Measurements from ENCODE around the gene TEX264.

Gene TEX264

DNA sequence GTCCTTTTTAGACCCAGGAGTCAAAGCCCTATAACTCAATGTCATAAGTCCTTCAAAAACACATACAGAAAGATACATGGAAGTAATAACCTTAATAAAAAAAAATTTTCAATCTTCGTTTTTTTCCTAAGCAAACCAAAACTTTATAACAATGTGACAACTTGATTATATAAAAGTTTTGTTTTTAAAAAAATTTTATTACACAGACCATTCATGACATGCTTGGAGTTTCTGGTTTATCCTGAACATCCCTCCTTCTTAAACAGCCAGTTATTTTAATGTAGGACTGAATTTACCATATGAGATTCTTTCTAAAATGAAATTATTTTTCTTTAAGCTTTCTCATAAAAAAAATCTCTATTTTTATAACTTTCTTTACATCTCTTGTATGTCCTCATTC is 77.3 kb downstream of the TEX264 start:
- TF ChIP-seq, protein P1, sequence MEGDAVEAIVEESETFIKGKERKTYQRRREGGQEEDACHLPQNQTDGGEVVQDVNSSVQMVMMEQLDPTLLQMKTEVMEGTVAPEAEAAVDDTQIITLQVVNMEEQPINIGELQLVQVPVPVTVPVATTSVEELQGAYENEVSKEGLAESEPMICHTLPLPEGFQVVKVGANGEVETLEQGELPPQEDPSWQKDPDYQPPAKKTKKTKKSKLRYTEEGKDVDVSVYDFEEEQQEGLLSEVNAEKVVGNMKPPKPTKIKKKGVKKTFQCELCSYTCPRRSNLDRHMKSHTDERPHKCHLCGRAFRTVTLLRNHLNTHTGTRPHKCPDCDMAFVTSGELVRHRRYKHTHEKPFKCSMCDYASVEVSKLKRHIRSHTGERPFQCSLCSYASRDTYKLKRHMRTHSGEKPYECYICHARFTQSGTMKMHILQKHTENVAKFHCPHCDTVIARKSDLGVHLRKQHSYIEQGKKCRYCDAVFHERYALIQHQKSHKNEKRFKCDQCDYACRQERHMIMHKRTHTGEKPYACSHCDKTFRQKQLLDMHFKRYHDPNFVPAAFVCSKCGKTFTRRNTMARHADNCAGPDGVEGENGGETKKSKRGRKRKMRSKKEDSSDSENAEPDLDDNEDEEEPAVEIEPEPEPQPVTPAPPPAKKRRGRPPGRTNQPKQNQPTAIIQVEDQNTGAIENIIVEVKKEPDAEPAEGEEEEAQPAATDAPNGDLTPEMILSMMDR (IDR thresholded peaks at IDR 0.05; ENCODE audit: low read depth, low read length): no peak

DNA sequence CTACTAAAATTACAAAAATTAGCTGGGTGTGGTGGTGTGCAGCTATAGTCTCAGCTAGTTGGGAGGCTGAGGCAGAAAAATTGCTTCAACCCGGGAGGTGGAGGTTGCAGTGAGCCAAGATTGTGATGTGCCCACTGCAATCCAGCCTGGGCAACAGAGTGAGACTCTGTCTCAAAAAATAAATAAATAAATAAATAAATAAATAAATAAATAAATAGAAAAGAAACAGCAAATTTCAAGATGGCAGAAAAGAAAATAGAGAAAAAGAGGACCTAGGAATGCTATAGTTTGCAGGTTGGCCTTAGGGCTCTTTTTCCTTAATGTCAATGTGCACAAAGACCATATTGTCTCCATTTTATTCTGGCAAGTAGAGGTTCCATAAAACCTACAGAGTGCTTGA is 79.8 kb downstream of the TEX264 start:
- Histone ChIP-seq H3K27me3 (ENCODE audit: insufficient read depth, low read depth, severe bottlenecking) (no peaks in the 10 kb centered on the region), H3K36me3 (no peaks in the 10 kb centered on the region), H3K4me3 (ENCODE audit: low read depth, low read length) (no peak overlapping the region), H3K9me3 (ENCODE audit: severe bottlenecking) (peaks cover 3% of the 10 kb centered on the region), H3K27ac (no peak overlapping the region)
- DNase-seq: no peak
- TF ChIP-seq, protein P1 (IDR thresholded peaks at IDR 0.05; ENCODE audit: low read depth, low read length): no peak

More for the DNA sequence above, 77.3 kb downstream of the TEX264 start:
- DNase-seq: no peak
- H3K9me3 ChIP-seq (ENCODE audit: severe bottlenecking): peaks cover 3% of the 10 kb centered on the region
- no peaks in the 10 kb centered on the region for H3K36me3 ChIP-seq
- H3K27me3 ChIP-seq (ENCODE audit: insufficient read depth, low read depth, severe bottlenecking): no peaks in the 10 kb centered on the region
- no peak overlapping the region for H3K27ac ChIP-seq
- no peak overlapping the region for H3K4me3 ChIP-seq (ENCODE audit: low read depth, low read length)

DNA sequence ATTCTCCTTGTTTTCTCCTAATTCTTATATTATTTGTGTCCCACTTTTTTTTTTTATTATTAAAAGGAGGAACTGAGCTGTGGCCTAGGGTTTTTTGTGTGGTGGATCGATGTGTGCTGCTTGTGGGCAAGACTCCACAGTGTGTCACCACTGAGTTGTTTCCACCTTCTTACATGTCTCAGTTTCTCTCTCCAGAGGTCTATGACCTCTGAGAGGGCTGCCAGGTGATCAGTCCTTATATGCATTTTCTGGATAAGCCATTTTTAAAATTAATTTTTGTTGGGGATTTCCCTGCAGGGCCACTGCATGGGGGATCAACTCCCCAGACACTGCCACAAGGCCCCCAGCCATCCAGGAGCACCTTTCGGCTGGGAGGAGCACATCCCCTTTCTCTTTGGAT is 80.2 kb downstream of the TEX264 start:
- Histone ChIP-seq H3K27me3 (ENCODE audit: insufficient read depth, low read depth, severe bottlenecking) (no peaks in the 10 kb centered on the region), H3K4me3 (ENCODE audit: low read depth, low read length) (no peak overlapping the region), H3K36me3 (no peaks in the 10 kb centered on the region), H3K27ac (no peak overlapping the region), H3K9me3 (ENCODE audit: severe bottlenecking) (peaks cover 3% of the 10 kb centered on the region)
- TF ChIP-seq, protein P1 (IDR thresholded peaks at IDR 0.05; ENCODE audit: low read depth, low read length): no peak
- no peak for DNase-seq
